IMR-90 (cell line): ENCODE results near the gene OSBP2.

Experiments
- MXI1 ChIP-seq: IDR thresholded peaks from 2 replicates; pipeline ENCODE4 v1.6.1; 2012; ENCODE audit warnings: low read depth, mild to moderate bottlenecking, low read length, moderate library complexity, borderline replicate concordance
- POLR2A ChIP-seq: IDR thresholded peaks from 2 replicates; pipeline ENCODE4 v1.6.1; 2012; ENCODE audit warnings: mild to moderate bottlenecking, low read depth, low read length
- RAD21 ChIP-seq: IDR thresholded peaks from 2 replicates; pipeline ENCODE4 v1.6.1; 2012; ENCODE audit warnings: low read length, improper control_type of control experiment
- SMC3 ChIP-seq: fragments of 150-350 bp; IDR thresholded peaks from 2 replicates; pipeline ENCODE4 v1.6.1; 2016; ENCODE audit warnings: low read depth, mild to moderate bottlenecking, antibody characterized with exemption, low read length, moderate library complexity
- TF ChIP-seq, protein P1 (sequence below): conservative IDR thresholded peaks from 2 replicates; pipeline ENCODE4 v1.5.1; 2012; ENCODE audit warnings: mild to moderate bottlenecking, low read depth, low read length, improper control_type of control experiment
- TF ChIP-seq, protein P2 (sequence below): fragments of 150-350 bp; IDR thresholded peaks from 2 replicates; pipeline ENCODE4 v1.6.1; 2016; ENCODE audit warnings: low read depth, mild to moderate bottlenecking, low read length, moderate library complexity, borderline replicate concordance

DNA sequence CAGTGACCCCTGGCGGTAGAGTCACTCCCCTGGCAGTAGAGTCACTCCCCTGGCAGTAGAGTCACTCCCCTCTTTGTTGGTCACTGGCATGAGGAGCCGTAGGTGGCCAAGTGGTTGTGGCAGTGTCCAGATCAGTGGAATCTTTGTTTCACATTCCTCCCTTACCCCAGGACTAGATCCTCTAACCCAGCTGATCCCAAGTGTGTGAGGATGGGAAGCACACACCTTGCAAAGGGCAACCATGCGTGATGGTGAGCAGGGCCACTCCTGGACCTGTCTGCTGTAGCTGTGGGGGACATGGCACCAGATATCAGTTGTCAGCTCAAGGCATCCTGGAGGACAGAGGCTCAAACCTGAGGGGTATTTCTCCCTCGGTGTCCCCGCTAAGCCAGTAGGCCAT, 37.8 kb downstream of the OSBP2 start:
- TF ChIP-seq, protein P1, sequence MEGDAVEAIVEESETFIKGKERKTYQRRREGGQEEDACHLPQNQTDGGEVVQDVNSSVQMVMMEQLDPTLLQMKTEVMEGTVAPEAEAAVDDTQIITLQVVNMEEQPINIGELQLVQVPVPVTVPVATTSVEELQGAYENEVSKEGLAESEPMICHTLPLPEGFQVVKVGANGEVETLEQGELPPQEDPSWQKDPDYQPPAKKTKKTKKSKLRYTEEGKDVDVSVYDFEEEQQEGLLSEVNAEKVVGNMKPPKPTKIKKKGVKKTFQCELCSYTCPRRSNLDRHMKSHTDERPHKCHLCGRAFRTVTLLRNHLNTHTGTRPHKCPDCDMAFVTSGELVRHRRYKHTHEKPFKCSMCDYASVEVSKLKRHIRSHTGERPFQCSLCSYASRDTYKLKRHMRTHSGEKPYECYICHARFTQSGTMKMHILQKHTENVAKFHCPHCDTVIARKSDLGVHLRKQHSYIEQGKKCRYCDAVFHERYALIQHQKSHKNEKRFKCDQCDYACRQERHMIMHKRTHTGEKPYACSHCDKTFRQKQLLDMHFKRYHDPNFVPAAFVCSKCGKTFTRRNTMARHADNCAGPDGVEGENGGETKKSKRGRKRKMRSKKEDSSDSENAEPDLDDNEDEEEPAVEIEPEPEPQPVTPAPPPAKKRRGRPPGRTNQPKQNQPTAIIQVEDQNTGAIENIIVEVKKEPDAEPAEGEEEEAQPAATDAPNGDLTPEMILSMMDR = no peak
- TF ChIP-seq POLR2A (no peak), RAD21 (no peak), MXI1 (no peak), SMC3 (no peak)
- TF ChIP-seq, protein P2, sequence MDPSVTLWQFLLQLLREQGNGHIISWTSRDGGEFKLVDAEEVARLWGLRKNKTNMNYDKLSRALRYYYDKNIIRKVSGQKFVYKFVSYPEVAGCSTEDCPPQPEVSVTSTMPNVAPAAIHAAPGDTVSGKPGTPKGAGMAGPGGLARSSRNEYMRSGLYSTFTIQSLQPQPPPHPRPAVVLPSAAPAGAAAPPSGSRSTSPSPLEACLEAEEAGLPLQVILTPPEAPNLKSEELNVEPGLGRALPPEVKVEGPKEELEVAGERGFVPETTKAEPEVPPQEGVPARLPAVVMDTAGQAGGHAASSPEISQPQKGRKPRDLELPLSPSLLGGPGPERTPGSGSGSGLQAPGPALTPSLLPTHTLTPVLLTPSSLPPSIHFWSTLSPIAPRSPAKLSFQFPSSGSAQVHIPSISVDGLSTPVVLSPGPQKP = no peak
